WTC11 (cell line): ENCODE data around the gene GALNTL6. TPM values are rescaled to one million over a fixed set of nuclear protein-coding genes. Genes with fewer than 3 reads are reported as not detected.

Experiments
- ATAC-seq: fragments of 200-7000 bp; cut with Tn5 transposase; 2 replicates; pipeline ENCODE4 v1.10.0; 2021; ENCODE audit warnings: mild to moderate bottlenecking, moderate library complexity
- CTCF ChIA-PET: fragments of 300-600 bp; sonication (Branson Sonifier 250); formaldehyde crosslinking; loops from one replicate; lab custom pipeline; 2021; ENCODE audit warnings: antibody characterized with exemption; lab: Charles Lee
- POLR2A ChIA-PET: fragments of 350-600 bp; sonication (Branson Sonifier 250); formaldehyde crosslinking; loops from one replicate; lab custom pipeline; 2021; ENCODE audit warnings: antibody characterized with exemption; lab: Charles Lee
- DNase-seq: peaks from one replicate; pipeline ENCODE4 v3.0.0; 2021; ENCODE audit warnings: low spot score
- H3K27ac Mint-ChIP-seq: 2 replicates; pipeline ENCODE4 v1.8.0; 2021; ENCODE audit warnings: mixed read lengths
- H3K27me3 Mint-ChIP-seq: 2 replicates; pipeline ENCODE4 v1.8.0; 2021; ENCODE audit warnings: low read depth, mild to moderate bottlenecking, moderate library complexity, mixed read lengths
- H3K36me3 Mint-ChIP-seq: 2 replicates; pipeline ENCODE4 v1.8.0; 2021; ENCODE audit warnings: mixed read lengths
- H3K4me1 Mint-ChIP-seq: 2 replicates; pipeline ENCODE4 v1.8.0; 2022; ENCODE audit warnings: mixed read lengths
- H3K4me3 Mint-ChIP-seq: 2 replicates; pipeline ENCODE4 v1.8.0; 2021; ENCODE audit warnings: mild to moderate bottlenecking, moderate library complexity, mixed read lengths
- H3K9me3 Mint-ChIP-seq: 2 replicates; pipeline ENCODE4 v1.8.0; 2021; ENCODE audit warnings: mixed read lengths
- CREB1 ChIP-seq: sonication (generic); formaldehyde crosslinking; IDR thresholded peaks from 2 replicates; pipeline ENCODE4 v1.8.0; 2023; ENCODE audit warnings: mild to moderate bottlenecking, missing genetic modification reagents
- CREM ChIP-seq: sonication (generic); formaldehyde crosslinking; IDR thresholded peaks from 2 replicates; pipeline ENCODE4 v1.8.1; 2022; ENCODE audit warnings: mild to moderate bottlenecking, missing genetic modification reagents, moderate library complexity
- ETV6 ChIP-seq: sonication (generic); formaldehyde crosslinking; IDR thresholded peaks from 2 replicates; pipeline ENCODE4 v1.8.1; 2022; ENCODE audit warnings: mild to moderate bottlenecking, missing genetic modification reagents
- FOXJ3 ChIP-seq: sonication (generic); formaldehyde crosslinking; IDR thresholded peaks from 2 replicates; pipeline ENCODE4 v1.9.0; 2021; ENCODE audit warnings: missing genetic modification reagents, mild to moderate bottlenecking, borderline replicate concordance
- MYBL2 ChIP-seq: sonication (generic); formaldehyde crosslinking; IDR thresholded peaks from 2 replicates; pipeline ENCODE4 v1.8.1; 2023; ENCODE audit warnings: mild to moderate bottlenecking, moderate library complexity, missing genetic modification reagents
- NFYB ChIP-seq: sonication (generic); formaldehyde crosslinking; conservative IDR thresholded peaks from 2 replicates; pipeline ENCODE4 v1.8.0; 2022; ENCODE audit warnings: low read depth, missing genetic modification reagents
- TP53 ChIP-seq: sonication (generic); formaldehyde crosslinking; IDR thresholded peaks from 2 replicates; pipeline ENCODE4 v1.8.1; 2023; ENCODE audit warnings: mild to moderate bottlenecking, missing genetic modification reagents
- ZNF263 ChIP-seq: sonication (generic); formaldehyde crosslinking; IDR thresholded peaks from 2 replicates; pipeline ENCODE4 v1.8.1; 2022; ENCODE audit warnings: low read depth, mild to moderate bottlenecking, moderate library complexity, missing genetic modification reagents
- ZNF423 ChIP-seq: fragments of 250-450 bp; sonication (Bioruptor Pico); IDR thresholded peaks from 2 replicates; pipeline ENCODE4 v2.1.2; 2022; ENCODE audit warnings: mild to moderate bottlenecking, moderate library complexity
- total RNA-seq: library from RNA; stranded (reverse); gene quantifications from 3 replicates; pipeline ENCODE4 v1.2.3, GENCODE V29; 2021
- TF ChIP-seq, protein P1 (sequence below): fragments of 250-450 bp; sonication (Bioruptor Pico); IDR thresholded peaks from 2 replicates; pipeline ENCODE4 v2.1.2; 2022; ENCODE audit warnings: mild to moderate bottlenecking, moderate library complexity
- TF ChIP-seq, protein P2 (sequence below): sonication (generic); formaldehyde crosslinking; IDR thresholded peaks from 2 replicates; pipeline ENCODE4 v1.8.0; 2023; ENCODE audit warnings: missing genetic modification reagents
- TF ChIP-seq, protein P3 (sequence below): fragments of 250-450 bp; sonication (Bioruptor Pico); IDR thresholded peaks from 2 replicates; pipeline ENCODE4 v1.9.0; 2021; ENCODE audit warnings: mild to moderate bottlenecking
- TF ChIP-seq, protein P4 (sequence below): sonication (generic); formaldehyde crosslinking; conservative IDR thresholded peaks from 2 replicates; pipeline ENCODE4 v1.8.1; 2022; ENCODE audit warnings: mild to moderate bottlenecking, missing genetic modification reagents
- TF ChIP-seq, protein P5 (sequence below): sonication (generic); formaldehyde crosslinking; IDR thresholded peaks from 2 replicates; pipeline ENCODE4 v1.8.0; 2023; ENCODE audit warnings: mild to moderate bottlenecking, missing genetic modification reagents
- TF ChIP-seq, protein P6 (sequence below): sonication (generic); formaldehyde crosslinking; conservative IDR thresholded peaks from 2 replicates; pipeline ENCODE4 v1.8.1; 2023; ENCODE audit warnings: mild to moderate bottlenecking, low read depth, missing genetic modification reagents, moderate library complexity
- TF ChIP-seq, protein P7 (sequence below): sonication (generic); formaldehyde crosslinking; IDR thresholded peaks from 2 replicates; pipeline ENCODE4 v1.8.1; 2023; ENCODE audit warnings: mild to moderate bottlenecking, missing genetic modification reagents, borderline replicate concordance

GALNTL6 gene
- total RNA-seq, 1 experiment from 2014 or later: 0.24 TPM

DNA sequence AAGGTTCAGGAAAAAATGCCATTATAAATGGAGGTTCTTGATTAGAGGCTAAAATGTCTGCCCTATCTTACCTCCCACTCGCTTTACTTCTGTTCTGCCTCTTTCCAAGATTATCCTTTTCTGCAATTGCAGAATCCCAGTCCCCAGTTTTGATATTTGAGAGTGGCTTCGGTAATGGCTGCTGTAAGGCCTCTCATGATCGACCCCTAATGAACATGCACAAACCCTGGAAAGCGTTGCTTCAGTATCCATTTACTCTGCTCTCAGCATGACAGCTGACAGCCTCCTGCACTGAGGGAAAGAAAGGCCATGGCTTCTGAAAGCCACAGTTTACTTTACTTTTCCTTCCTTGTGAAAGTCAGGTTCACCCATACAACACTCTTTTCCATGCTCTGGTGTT, 1030.0 kb downstream of the GALNTL6 start:
- TF ChIP-seq, protein P1, sequence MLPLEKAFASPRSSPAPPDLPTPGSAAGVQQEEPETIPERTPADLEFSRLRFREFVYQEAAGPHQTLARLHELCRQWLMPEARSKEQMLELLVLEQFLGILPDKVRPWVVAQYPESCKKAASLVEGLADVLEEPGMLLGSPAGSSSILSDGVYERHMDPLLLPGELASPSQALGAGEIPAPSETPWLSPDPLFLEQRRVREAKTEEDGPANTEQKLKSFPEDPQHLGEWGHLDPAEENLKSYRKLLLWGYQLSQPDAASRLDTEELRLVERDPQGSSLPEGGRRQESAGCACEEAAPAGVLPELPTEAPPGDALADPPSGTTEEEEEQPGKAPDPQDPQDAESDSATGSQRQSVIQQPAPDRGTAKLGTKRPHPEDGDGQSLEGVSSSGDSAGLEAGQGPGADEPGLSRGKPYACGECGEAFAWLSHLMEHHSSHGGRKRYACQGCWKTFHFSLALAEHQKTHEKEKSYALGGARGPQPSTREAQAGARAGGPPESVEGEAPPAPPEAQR (CRISPR knock-in tag): no peak
- no peak for TF ChIP-seq ZNF423
- TF ChIP-seq MYBL2 (CRISPR knock-in tag): no peak
- TF ChIP-seq CREB1 (CRISPR knock-in tag): no peak
- TF ChIP-seq, protein P2, sequence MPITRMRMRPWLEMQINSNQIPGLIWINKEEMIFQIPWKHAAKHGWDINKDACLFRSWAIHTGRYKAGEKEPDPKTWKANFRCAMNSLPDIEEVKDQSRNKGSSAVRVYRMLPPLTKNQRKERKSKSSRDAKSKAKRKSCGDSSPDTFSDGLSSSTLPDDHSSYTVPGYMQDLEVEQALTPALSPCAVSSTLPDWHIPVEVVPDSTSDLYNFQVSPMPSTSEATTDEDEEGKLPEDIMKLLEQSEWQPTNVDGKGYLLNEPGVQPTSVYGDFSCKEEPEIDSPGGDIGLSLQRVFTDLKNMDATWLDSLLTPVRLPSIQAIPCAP: no peak
- no peak for TF ChIP-seq NFYB (CRISPR knock-in tag)
- no peak for TF ChIP-seq CREM
- TF ChIP-seq, protein P3, sequence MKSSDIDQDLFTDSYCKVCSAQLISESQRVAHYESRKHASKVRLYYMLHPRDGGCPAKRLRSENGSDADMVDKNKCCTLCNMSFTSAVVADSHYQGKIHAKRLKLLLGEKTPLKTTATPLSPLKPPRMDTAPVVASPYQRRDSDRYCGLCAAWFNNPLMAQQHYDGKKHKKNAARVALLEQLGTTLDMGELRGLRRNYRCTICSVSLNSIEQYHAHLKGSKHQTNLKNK (CRISPR knock-in tag): no peak
- no peak for TF ChIP-seq ETV6 (CRISPR knock-in tag)
- TF ChIP-seq TP53 (CRISPR knock-in tag): no peak
- TF ChIP-seq, protein P4, sequence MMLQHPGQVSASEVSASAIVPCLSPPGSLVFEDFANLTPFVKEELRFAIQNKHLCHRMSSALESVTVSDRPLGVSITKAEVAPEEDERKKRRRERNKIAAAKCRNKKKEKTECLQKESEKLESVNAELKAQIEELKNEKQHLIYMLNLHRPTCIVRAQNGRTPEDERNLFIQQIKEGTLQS (CRISPR knock-in tag): no peak
- TF ChIP-seq, protein P5, sequence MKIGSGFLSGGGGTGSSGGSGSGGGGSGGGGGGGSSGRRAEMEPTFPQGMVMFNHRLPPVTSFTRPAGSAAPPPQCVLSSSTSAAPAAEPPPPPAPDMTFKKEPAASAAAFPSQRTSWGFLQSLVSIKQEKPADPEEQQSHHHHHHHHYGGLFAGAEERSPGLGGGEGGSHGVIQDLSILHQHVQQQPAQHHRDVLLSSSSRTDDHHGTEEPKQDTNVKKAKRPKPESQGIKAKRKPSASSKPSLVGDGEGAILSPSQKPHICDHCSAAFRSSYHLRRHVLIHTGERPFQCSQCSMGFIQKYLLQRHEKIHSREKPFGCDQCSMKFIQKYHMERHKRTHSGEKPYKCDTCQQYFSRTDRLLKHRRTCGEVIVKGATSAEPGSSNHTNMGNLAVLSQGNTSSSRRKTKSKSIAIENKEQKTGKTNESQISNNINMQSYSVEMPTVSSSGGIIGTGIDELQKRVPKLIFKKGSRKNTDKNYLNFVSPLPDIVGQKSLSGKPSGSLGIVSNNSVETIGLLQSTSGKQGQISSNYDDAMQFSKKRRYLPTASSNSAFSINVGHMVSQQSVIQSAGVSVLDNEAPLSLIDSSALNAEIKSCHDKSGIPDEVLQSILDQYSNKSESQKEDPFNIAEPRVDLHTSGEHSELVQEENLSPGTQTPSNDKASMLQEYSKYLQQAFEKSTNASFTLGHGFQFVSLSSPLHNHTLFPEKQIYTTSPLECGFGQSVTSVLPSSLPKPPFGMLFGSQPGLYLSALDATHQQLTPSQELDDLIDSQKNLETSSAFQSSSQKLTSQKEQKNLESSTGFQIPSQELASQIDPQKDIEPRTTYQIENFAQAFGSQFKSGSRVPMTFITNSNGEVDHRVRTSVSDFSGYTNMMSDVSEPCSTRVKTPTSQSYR (CRISPR knock-in tag): no peak
- TF ChIP-seq, protein P6, sequence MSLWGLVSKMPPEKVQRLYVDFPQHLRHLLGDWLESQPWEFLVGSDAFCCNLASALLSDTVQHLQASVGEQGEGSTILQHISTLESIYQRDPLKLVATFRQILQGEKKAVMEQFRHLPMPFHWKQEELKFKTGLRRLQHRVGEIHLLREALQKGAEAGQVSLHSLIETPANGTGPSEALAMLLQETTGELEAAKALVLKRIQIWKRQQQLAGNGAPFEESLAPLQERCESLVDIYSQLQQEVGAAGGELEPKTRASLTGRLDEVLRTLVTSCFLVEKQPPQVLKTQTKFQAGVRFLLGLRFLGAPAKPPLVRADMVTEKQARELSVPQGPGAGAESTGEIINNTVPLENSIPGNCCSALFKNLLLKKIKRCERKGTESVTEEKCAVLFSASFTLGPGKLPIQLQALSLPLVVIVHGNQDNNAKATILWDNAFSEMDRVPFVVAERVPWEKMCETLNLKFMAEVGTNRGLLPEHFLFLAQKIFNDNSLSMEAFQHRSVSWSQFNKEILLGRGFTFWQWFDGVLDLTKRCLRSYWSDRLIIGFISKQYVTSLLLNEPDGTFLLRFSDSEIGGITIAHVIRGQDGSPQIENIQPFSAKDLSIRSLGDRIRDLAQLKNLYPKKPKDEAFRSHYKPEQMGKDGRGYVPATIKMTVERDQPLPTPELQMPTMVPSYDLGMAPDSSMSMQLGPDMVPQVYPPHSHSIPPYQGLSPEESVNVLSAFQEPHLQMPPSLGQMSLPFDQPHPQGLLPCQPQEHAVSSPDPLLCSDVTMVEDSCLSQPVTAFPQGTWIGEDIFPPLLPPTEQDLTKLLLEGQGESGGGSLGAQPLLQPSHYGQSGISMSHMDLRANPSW (CRISPR knock-in tag): no peak
- TF ChIP-seq, protein P7, sequence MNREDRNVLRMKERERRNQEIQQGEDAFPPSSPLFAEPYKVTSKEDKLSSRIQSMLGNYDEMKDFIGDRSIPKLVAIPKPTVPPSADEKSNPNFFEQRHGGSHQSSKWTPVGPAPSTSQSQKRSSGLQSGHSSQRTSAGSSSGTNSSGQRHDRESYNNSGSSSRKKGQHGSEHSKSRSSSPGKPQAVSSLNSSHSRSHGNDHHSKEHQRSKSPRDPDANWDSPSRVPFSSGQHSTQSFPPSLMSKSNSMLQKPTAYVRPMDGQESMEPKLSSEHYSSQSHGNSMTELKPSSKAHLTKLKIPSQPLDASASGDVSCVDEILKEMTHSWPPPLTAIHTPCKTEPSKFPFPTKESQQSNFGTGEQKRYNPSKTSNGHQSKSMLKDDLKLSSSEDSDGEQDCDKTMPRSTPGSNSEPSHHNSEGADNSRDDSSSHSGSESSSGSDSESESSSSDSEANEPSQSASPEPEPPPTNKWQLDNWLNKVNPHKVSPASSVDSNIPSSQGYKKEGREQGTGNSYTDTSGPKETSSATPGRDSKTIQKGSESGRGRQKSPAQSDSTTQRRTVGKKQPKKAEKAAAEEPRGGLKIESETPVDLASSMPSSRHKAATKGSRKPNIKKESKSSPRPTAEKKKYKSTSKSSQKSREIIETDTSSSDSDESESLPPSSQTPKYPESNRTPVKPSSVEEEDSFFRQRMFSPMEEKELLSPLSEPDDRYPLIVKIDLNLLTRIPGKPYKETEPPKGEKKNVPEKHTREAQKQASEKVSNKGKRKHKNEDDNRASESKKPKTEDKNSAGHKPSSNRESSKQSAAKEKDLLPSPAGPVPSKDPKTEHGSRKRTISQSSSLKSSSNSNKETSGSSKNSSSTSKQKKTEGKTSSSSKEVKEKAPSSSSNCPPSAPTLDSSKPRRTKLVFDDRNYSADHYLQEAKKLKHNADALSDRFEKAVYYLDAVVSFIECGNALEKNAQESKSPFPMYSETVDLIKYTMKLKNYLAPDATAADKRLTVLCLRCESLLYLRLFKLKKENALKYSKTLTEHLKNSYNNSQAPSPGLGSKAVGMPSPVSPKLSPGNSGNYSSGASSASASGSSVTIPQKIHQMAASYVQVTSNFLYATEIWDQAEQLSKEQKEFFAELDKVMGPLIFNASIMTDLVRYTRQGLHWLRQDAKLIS (CRISPR knock-in tag): no peak
- TF ChIP-seq ZNF263 (CRISPR knock-in tag): no peak
- no peak for TF ChIP-seq FOXJ3 (CRISPR knock-in tag)
- POLR2A ChIA-PET: no interaction called here
- H3K4me3 Mint-ChIP-seq: no peak overlapping the region
- no peaks in the 10 kb centered on the region for H3K9me3 Mint-ChIP-seq
- no peak for ATAC-seq
- H3K27ac Mint-ChIP-seq: no peak overlapping the region
- no peaks in the 10 kb centered on the region for H3K27me3 Mint-ChIP-seq
- peaks cover 17% of the 10 kb centered on the region for H3K4me1 Mint-ChIP-seq
- H3K36me3 Mint-ChIP-seq: no peaks in the 10 kb centered on the region
- no peak for DNase-seq
- CTCF ChIA-PET: no interaction called here
